K562 (cell line): ENCODE data around the gene UBE2L3. TPM values are rescaled to one million over a fixed set of nuclear protein-coding genes. Genes with fewer than 3 reads are reported as not detected.

ENCODE experiments used
- BDP1 ChIP-seq: IDR thresholded peaks from 3 replicates; pipeline ENCODE4 v1.6.1; 2011; ENCODE audit not compliant: insufficient read length, insufficient read depth
- CBFB ChIP-seq: sonication (generic); formaldehyde crosslinking; IDR thresholded peaks from 2 replicates; pipeline ENCODE4 v1.4.0; 2020; ENCODE audit warnings: mild to moderate bottlenecking, missing genetic modification reagents
- ETV1 ChIP-seq: fragments of 450-650 bp; conservative IDR thresholded peaks from 2 replicates; pipeline ENCODE4 v1.6.1; 2016; ENCODE audit warnings: missing genetic modification characterization, control low read depth, low read depth, missing compliant biosample characterization
- FOSL1 ChIP-seq: fragments of 200-800 bp; sonication (Bioruptor generic); conservative IDR thresholded peaks from 2 replicates; pipeline ENCODE4 v1.6.1; 2016; ENCODE audit warnings: missing genetic modification characterization, missing compliant biosample characterization
- MAFF ChIP-seq: IDR thresholded peaks from 2 replicates; pipeline ENCODE4 v1.6.1; 2012; ENCODE audit warnings: low read length, improper control_type of control experiment
- MEIS2 ChIP-seq: fragments of 450-650 bp; IDR thresholded peaks from 2 replicates; pipeline ENCODE4 v1.6.1; 2014; ENCODE audit warnings: mild to moderate bottlenecking; ENCODE audit not compliant: partially characterized antibody
- NR2C2 ChIP-seq, 2 experiments: fragments of 200-800 bp in 1 of 2; sonication (Bioruptor generic) in 1 of 2; sonication (generic) in 1 of 2; formaldehyde crosslinking in 1 of 2; IDR thresholded peaks; 2 replicates each; pipeline versions ENCODE4 v1.6.1 to v1.8.0; 2016 to 2022; ENCODE audit warnings: mild to moderate bottlenecking in 1 of 2, missing compliant biosample characterization in 1 of 2, missing genetic modification characterization in 1 of 2, missing genetic modification reagents in 1 of 2
- PHF20 ChIP-seq: fragments of 450-650 bp; IDR thresholded peaks from 2 replicates; pipeline ENCODE4 v1.6.1; 2018; ENCODE audit not compliant: partially characterized antibody
- SETDB1 ChIP-seq: IDR thresholded peaks from one replicate; pipeline ENCODE4 v1.6.1; 2012; ENCODE audit warnings: low read length, control low read depth, inconsistent platforms
- TAF7 ChIP-seq: fragments of 450-650 bp; IDR thresholded peaks from 2 replicates; pipeline ENCODE4 v1.6.1; 2016; ENCODE audit warnings: missing genetic modification characterization, missing compliant biosample characterization
- TCF7L2 ChIP-seq: fragments of 150-350 bp; IDR thresholded peaks from 2 replicates; pipeline ENCODE4 v1.6.1; 2016; ENCODE audit warnings: low read depth, mild to moderate bottlenecking, low read length, moderate library complexity
- ZC3H8 ChIP-seq: fragments of 450-650 bp; IDR thresholded peaks from 2 replicates; pipeline ENCODE4 v1.6.1; 2017
- ZNF384 ChIP-seq: IDR thresholded peaks from 2 replicates; pipeline ENCODE4 v1.6.1; 2012; ENCODE audit warnings: low read depth, low read length, improper control_type of control experiment
- ZNF589 ChIP-seq: fragments of 200-800 bp; sonication (Bioruptor generic); IDR thresholded peaks from 2 replicates; pipeline ENCODE4 v1.6.1; 2016; ENCODE audit warnings: low read depth, missing genetic modification characterization, missing compliant biosample characterization
- polyA plus RNA-seq, 8 experiments: library from polyadenylated mRNA; depleted of rRNA in 4 of 8; stranded (reverse) in 5 of 8; unstranded in 3 of 8; fragments of >200 nt; fragmentation: Nextera tagmentation in 2 of 8; fragmentation: Illumina TruSeq in 1 of 8; extraction: Ambion mirVana in 2 of 8; extraction: Trizol in 1 of 8; gene quantifications; 2 replicates each; pipeline versions ENCODE4 v1.2.1 to v1.2.3, GENCODE V29; 2011 to 2014; ENCODE audit warnings: inconsistent platforms in 1 of 8, missing spikeins in 1 of 8
- total RNA-seq, 7 experiments: library from RNA; depleted of rRNA in 6 of 7; stranded (reverse); fragments of >200 nt in 6 of 7; fragmentation: Illumina TruSeq in 2 of 7; extraction: Trizol in 2 of 7; gene quantifications; 2 replicates each; pipeline versions ENCODE4 v1.2.1 to v1.2.3, GENCODE V29; 2011 to 2021; ENCODE audit warnings: low replicate concordance in 1 of 7
- TF ChIP-seq, protein P1 (sequence below): fragments of 450-650 bp; formaldehyde crosslinking; IDR thresholded peaks from 2 replicates; pipeline ENCODE4 v1.4.0; 2020; ENCODE audit warnings: mild to moderate bottlenecking, moderate library complexity
- TF ChIP-seq, protein P2 (sequence below): fragments of 200-800 bp; sonication (Bioruptor generic); IDR thresholded peaks from 2 replicates; pipeline ENCODE4 v1.6.1; 2017; ENCODE audit warnings: missing genetic modification characterization, missing compliant biosample characterization
- TF ChIP-seq, protein P3 (sequence below): sonication (generic); formaldehyde crosslinking; IDR thresholded peaks from 2 replicates; pipeline ENCODE4 v1.8.1; 2023; ENCODE audit warnings: mild to moderate bottlenecking, missing genetic modification reagents
- TF ChIP-seq, protein P4 (sequence below): fragments of 450-650 bp; IDR thresholded peaks from 2 replicates; pipeline ENCODE4 v1.6.1; 2018; ENCODE audit not compliant: partially characterized antibody

Gene UBE2L3
- total and polyA plus RNA-seq, 9 of the 15 experiments (the other 6 are each of a cell fraction or from before 2014, with no cell fraction given): 215 to 625 (median 285) TPM

DNA sequence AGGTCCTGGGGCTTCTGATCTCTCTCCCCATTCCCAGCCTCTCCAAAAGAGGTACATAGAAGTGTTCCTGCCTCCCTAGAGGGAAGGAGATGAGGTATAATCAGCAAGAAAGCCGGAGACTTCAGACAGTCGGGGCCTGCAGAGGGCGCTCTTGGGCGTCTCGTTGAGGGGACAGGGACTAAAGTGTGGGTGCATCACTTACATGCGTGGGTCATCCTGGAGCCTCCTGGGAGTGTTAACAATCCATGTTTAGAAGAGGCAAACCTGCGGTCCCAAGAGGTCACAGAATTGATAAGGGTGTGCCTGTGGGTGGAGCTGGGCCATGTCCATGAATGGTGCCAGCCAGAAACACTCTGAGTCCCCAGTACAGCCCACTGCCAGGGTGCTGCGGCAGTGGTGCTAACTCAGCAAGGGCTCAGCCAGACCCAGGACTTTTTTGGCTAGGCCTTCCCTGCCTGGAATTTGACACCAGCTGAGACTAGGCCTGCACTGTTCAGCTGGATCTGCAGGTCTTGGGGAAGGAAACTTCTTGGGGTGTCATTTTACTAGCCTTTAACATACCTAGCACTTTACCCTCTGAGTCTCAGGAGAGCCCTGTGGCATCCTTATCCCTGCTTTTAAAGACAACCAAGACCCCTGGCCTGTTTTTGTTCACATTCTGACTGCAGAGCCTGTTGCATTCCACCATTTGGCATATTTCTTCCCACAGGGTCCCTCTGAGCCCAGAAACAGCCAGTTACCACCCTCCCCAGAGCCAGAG lies 56.8 kb downstream of the UBE2L3 start (continued):
- TF ChIP-seq, protein P1, sequence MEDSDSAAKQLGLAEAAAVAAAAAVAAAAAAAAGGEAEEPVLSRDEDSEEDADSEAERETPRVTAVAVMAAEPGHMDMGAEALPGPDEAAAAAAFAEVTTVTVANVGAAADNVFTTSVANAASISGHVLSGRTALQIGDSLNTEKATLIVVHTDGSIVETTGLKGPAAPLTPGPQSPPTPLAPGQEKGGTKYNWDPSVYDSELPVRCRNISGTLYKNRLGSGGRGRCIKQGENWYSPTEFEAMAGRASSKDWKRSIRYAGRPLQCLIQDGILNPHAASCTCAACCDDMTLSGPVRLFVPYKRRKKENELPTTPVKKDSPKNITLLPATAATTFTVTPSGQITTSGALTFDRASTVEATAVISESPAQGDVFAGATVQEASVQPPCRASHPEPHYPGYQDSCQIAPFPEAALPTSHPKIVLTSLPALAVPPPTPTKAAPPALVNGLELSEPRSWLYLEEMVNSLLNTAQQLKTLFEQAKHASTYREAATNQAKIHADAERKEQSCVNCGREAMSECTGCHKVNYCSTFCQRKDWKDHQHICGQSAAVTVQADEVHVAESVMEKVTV: no peak
- TF ChIP-seq ZC3H8 (no peak), ZNF384 (no peak; the same call in 1 of the 2 replicates), BDP1 (no peak), SETDB1 (no peak), ZNF589 (CRISPR knock-in tag) (no peak), MAFF (peak; percentile 40), TAF7 (no peak), NR2C2 (CRISPR knock-in tag; IDR thresholded peaks at IDR 0.05) (no peak), NR2C2 (tag; IDR thresholded peaks at IDR 0.05) (no peak), TCF7L2 (no peak), CBFB (CRISPR knock-in tag) (no peak), MEIS2 (no peak), FOSL1 (tag) (no peak), PHF20 (no peak), ETV1 (tag) (no peak)
- TF ChIP-seq, protein P2, sequence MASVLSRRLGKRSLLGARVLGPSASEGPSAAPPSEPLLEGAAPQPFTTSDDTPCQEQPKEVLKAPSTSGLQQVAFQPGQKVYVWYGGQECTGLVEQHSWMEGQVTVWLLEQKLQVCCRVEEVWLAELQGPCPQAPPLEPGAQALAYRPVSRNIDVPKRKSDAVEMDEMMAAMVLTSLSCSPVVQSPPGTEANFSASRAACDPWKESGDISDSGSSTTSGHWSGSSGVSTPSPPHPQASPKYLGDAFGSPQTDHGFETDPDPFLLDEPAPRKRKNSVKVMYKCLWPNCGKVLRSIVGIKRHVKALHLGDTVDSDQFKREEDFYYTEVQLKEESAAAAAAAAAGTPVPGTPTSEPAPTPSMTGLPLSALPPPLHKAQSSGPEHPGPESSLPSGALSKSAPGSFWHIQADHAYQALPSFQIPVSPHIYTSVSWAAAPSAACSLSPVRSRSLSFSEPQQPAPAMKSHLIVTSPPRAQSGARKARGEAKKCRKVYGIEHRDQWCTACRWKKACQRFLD: no peak
- TF ChIP-seq, protein P3, sequence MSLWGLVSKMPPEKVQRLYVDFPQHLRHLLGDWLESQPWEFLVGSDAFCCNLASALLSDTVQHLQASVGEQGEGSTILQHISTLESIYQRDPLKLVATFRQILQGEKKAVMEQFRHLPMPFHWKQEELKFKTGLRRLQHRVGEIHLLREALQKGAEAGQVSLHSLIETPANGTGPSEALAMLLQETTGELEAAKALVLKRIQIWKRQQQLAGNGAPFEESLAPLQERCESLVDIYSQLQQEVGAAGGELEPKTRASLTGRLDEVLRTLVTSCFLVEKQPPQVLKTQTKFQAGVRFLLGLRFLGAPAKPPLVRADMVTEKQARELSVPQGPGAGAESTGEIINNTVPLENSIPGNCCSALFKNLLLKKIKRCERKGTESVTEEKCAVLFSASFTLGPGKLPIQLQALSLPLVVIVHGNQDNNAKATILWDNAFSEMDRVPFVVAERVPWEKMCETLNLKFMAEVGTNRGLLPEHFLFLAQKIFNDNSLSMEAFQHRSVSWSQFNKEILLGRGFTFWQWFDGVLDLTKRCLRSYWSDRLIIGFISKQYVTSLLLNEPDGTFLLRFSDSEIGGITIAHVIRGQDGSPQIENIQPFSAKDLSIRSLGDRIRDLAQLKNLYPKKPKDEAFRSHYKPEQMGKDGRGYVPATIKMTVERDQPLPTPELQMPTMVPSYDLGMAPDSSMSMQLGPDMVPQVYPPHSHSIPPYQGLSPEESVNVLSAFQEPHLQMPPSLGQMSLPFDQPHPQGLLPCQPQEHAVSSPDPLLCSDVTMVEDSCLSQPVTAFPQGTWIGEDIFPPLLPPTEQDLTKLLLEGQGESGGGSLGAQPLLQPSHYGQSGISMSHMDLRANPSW (CRISPR knock-in tag): peak; percentile 77; the same call in 1 of the 2 replicates
- TF ChIP-seq, protein P4, sequence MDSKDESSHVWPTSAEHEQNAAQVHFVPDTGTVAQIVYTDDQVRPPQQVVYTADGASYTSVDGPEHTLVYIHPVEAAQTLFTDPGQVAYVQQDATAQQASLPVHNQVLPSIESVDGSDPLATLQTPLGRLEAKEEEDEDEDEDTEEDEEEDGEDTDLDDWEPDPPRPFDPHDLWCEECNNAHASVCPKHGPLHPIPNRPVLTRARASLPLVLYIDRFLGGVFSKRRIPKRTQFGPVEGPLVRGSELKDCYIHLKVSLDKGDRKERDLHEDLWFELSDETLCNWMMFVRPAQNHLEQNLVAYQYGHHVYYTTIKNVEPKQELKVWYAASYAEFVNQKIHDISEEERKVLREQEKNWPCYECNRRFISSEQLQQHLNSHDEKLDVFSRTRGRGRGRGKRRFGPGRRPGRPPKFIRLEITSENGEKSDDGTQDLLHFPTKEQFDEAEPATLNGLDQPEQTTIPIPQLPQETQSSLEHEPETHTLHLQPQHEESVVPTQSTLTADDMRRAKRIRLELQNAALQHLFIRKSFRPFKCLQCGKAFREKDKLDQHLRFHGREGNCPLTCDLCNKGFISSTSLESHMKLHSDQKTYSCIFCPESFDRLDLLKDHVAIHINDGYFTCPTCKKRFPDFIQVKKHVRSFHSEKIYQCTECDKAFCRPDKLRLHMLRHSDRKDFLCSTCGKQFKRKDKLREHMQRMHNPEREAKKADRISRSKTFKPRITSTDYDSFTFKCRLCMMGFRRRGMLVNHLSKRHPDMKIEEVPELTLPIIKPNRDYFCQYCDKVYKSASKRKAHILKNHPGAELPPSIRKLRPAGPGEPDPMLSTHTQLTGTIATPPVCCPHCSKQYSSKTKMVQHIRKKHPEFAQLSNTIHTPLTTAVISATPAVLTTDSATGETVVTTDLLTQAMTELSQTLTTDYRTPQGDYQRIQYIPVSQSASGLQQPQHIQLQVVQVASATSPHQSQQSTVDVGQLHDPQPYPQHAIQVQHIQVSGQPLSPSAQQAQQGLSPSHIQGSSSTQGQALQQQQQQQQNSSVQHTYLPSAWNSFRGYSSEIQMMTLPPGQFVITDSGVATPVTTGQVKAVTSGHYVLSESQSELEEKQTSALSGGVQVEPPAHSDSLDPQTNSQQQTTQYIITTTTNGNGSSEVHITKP: no peak
